Muscle of leg (tissue), 11 donors: ENCODE data around the gene DSCAML1. TPM values are rescaled to one million over a fixed set of nuclear protein-coding genes. Genes with fewer than 3 reads are reported as not detected.

Source experiments
- DNase-seq: peaks from one replicate; pipeline ENCODE4 v3.0.0; 2013
- H3K27ac ChIP-seq: one replicate; pipeline ENCODE4 v1.5.1; 2013; ENCODE audit warnings: mild to moderate bottlenecking, low read length, control low read depth
- H3K27me3 ChIP-seq: one replicate; pipeline ENCODE4 v1.6.1; 2013; ENCODE audit warnings: low read length; ENCODE audit not compliant: control insufficient read depth, insufficient read depth
- H3K36me3 ChIP-seq: one replicate; pipeline ENCODE4 v1.6.1; 2013; ENCODE audit warnings: low read length; ENCODE audit not compliant: control insufficient read depth, insufficient read depth
- H3K4me1 ChIP-seq: one replicate; pipeline ENCODE4 v1.6.1; 2013; ENCODE audit warnings: low read length; ENCODE audit not compliant: control insufficient read depth, insufficient read depth
- H3K4me3 ChIP-seq: one replicate; pipeline ENCODE4 v1.5.1; 2013; ENCODE audit warnings: low read length, control low read depth
- H3K9me3 ChIP-seq: replicated peaks from 2 replicates; pipeline ENCODE4 v1.6.1; 2013; ENCODE audit warnings: low read depth, low read length; ENCODE audit not compliant: control insufficient read depth
- WGBS: methylation state at CpG from one replicate; pipeline ENCODE4 v1.1.5; 2013; ENCODE audit warnings: missing lambda C conversion rate; ENCODE audit not compliant: insufficient coverage; 5-methylcytosine and 5-hydroxymethylcytosine counted together
- polyA plus RNA-seq, 8 donors: library from polyadenylated mRNA; unstranded; fragments of 120-200 nt; gene quantifications; one replicate each; pipeline versions ENCODE4 v1.2.1 to v1.2.3, GENCODE V29; 2013; ENCODE audit warnings: inconsistent platforms in 1 of 8, low replicate concordance in 1 of 8; ENCODE audit not compliant: insufficient read length in 8 of 8, insufficient read depth in 1 of 8
- total RNA-seq: library from RNA; stranded (reverse); fragments of 120-200 nt; gene quantifications from one replicate; pipeline ENCODE4 v1.2.4, GENCODE V29; 2013

The DSCAML1 gene
- total and polyA plus RNA-seq, 9 donors = 0.28 to 0.80 (median 0.60) TPM

DNA sequence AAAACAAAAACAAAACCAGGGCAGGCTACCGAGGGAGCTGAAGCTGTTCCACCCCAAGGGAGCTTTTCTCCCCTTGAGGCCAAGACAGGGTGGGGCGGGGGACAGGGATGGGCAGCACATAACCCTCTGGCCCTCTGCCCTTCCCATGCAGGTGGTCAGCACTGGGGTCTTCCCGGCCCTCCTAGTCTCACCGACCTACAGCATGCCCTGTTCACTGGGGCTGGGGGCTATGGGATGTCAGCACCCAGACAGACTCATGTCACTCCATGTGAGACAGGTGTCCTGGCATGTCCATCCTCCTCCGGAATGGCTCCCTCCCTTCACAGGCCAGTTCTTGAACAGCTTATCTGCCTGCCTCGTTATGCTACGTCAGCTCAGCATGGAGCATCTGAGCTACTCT, 51.7 kb downstream of the DSCAML1 start:
- DNase-seq = no peak
- Histone ChIP-seq H3K9me3 (peaks cover 4% of the 10 kb centered on the region), H3K36me3 (no peaks in the 10 kb centered on the region), H3K4me1 (no peaks in the 10 kb centered on the region), H3K4me3 (no peak overlapping the region), H3K27me3 (peaks cover 8% of the 10 kb centered on the region), H3K27ac (no peak overlapping the region)
- WGBS = 72% methylated on average over 3 of the region's 7 CpGs

DNA sequence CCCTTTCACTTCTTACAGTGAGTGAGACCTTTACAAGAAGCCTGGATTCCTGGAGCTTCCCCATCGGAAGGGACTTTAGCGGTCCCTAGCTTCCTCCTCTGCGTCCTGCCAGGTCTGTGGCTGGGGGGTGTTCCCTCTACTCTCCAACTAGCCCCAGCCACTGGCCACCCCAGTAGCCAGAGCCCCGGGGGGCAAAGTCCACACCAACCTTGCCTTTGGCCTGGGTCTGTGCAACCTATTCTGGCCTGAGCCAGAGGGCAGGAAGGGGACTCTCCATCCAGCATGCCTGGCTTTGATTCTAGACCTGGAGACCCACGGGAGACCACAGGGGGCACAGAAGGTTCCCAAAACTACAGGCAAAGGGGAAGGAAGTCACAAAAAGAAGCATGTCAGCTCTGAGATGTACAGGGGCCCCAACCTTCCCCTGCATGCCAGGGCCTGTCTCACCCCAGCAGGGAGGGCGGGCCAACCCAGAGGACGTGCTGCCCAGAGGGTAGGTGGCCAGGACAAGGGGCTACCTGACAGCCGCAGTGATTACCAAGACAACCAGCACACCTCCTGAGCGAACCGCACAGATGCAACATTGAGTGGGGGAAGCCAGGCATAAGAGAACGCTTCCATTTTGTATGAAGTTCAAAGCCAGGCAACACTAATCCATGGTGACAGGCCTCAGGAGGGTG, 52.4 kb downstream of the DSCAML1 start:
- 63% methylated on average over 6 of the region's 11 CpGs for WGBS

DNA sequence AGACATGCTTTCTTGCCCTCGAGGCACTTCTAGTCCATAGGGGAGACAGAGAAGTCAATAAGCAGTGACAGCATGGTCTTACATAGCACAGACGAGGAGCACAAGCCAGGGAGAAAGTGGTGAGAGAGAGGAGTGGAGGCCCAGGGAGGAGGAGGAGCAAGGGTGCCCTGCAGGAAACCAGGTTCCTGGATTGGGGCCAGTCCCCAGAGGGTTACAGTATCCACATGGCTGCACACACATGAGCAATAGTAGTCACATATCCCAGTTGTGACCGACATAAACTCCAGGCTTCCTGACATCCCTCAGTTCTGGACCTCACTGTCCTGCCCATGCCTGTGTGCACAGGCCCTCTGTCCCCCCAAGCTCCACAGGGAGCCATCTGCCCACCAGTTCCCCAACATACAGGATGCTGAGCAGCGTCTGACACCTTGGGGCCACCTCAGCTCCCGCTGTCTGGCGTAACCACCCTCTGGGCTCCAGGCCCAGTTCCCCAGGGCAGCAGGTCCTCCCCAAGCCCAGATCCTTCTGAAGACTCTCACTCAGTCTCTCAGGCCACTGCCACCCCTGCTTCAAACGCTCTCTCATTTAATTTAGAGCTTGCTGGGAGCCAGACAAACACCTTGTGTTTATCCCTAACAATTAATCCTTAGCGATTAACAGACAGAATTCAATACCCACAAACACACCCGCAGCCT, 53.7 kb downstream of the DSCAML1 start:
- WGBS = 64% methylated on average over 9 of the region's 9 CpGs
- H3K9me3 ChIP-seq = peaks cover 4% of the 10 kb centered on the region
- DNase-seq = no peak
- H3K4me1 ChIP-seq = no peaks in the 10 kb centered on the region
- no peak overlapping the region for H3K4me3 ChIP-seq
- H3K27ac ChIP-seq = no peak overlapping the region
- H3K36me3 ChIP-seq = no peaks in the 10 kb centered on the region
- peaks cover 16% of the 10 kb centered on the region for H3K27me3 ChIP-seq

More for the DNA sequence above, 52.4 kb downstream of the DSCAML1 start:
- H3K27me3 ChIP-seq = peaks cover 16% of the 10 kb centered on the region
- no peaks in the 10 kb centered on the region for H3K36me3 ChIP-seq
- H3K9me3 ChIP-seq = peaks cover 4% of the 10 kb centered on the region
- no peak overlapping the region for H3K4me3 ChIP-seq
- H3K27ac ChIP-seq = no peak overlapping the region
- no peaks in the 10 kb centered on the region for H3K4me1 ChIP-seq
- no peak for DNase-seq

DNA sequence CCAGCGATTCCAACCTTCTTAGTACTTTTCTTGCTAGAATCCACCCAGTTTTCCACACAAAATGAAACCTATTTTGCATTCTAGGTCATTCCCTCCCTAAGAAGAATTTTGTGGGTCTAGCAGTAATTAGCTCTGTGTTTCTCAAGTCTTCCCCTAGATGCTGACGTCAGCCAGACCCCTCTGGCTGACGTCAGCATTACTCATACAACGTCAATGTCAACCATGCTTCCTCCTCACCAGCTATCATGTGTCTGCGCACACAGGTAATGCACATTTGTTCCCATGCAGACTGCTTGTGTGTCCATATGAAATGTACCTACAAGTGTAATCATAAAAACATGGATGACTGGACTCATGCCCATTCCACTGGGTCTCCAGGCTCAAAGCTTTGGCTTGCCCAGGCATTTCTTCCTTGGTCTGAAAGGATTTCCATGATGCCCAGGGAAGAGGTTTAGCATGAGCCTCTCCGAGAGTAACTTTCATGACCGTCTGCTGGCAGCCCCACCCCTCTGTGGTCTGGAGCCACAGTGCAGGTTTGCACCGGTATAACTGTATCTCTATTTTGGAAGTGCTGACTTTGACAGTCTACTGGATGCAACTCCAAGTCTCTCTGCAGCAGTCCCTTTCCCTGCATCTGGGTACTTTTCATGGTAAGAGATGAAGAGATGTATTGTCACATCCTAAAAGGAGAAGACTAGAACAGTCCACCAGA, 58.6 kb downstream of the DSCAML1 start:
- Histone ChIP-seq H3K27me3 (peaks cover 18% of the 10 kb centered on the region), H3K36me3 (no peaks in the 10 kb centered on the region), H3K4me3 (no peak overlapping the region), H3K4me1 (peaks cover 7% of the 10 kb centered on the region), H3K27ac (no peak overlapping the region), H3K9me3 (peaks cover 4% of the 10 kb centered on the region)
- no peak for DNase-seq
- WGBS = 50% methylated on average over 6 of the region's 8 CpGs

DNA sequence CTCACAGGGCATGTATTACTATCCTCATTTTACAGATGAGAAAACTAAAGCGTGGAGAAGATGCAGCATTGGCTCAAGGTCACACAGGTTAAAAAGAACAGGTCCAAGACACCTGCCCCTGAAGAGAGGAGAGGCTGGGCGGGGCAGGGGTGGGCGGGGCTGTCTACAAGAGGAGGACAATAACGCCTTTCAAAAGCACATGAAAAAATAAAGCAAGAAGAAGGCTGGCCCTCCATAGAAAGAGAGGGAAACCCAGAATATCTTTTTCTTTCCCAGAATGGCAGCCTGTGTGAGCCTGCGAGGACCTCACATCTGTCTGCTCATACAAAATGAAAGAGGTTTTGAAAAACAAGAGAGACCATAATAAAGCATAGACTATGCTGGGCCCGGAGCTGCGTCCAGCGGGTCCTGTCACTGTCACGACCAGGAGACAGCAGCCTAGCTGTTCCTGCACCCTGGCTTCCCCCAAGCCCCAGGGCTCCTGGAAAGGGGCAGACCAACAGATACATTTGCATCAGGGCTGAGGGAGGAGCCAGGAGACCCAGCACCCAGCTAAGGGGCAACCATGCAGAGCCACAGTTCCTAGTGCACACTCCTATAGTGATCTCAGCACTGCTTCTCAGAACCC, 61.6 kb downstream of the DSCAML1 start:
- 92% methylated on average over 5 of the region's 9 CpGs for WGBS

DNA sequence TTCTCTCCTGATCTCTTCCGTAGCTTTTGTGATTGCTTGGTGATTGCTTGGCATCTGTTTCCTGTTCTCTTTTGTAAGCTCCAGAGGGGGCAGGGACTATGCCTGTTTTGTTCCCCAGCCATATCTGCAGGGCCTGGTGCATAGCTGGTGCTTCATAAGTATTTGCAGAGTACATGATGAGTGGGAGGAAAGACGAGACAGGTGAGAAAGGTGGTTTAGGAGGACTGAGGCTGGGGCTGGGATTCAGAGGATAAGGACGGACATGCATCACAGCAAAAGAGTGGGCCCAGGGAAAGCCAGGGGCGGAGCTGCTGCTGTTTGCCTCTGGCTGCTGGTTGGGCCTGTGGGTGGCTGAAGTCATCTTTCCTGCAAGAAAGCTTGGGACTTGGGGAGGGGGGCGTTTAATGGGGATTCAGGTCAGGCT, 62.4 kb downstream of the DSCAML1 start:
- Histone ChIP-seq H3K4me3 (no peak overlapping the region), H3K27ac (no peak overlapping the region), H3K36me3 (no peaks in the 10 kb centered on the region), H3K9me3 (no peaks in the 10 kb centered on the region), H3K27me3 (peaks cover 2% of the 10 kb centered on the region), H3K4me1 (peaks cover 7% of the 10 kb centered on the region)
- no peak for DNase-seq
- 37% methylated on average over 3 of the region's 5 CpGs for WGBS

More for the DNA sequence above, 61.6 kb downstream of the DSCAML1 start:
- Histone ChIP-seq H3K36me3 (no peaks in the 10 kb centered on the region), H3K4me1 (peaks cover 7% of the 10 kb centered on the region), H3K27me3 (peaks cover 10% of the 10 kb centered on the region), H3K9me3 (no peaks in the 10 kb centered on the region), H3K27ac (no peak overlapping the region), H3K4me3 (no peak overlapping the region)
- DNase-seq = no peak

DNA sequence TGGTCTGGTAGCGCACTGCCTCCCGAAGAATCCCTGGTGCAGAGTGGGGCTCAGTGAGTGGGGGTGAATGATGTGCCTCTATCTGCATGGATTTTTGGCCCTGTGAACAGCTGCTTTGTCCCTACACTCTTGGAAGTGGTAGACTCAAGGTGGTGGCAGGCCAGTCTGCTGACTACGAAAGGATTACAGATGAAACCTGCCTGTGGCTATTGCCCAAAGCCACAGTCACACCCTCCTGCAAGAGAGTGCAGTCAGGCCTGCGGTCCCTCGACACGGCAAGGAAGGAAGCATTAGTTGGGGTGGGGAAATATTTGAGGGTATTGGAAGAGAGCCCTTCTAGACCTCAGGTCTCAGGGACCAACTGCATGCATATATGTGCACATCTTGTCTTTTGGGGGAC, 63.7 kb downstream of the DSCAML1 start:
- H3K36me3 ChIP-seq = no peaks in the 10 kb centered on the region
- peaks cover 7% of the 10 kb centered on the region for H3K4me1 ChIP-seq
- no peaks in the 10 kb centered on the region for H3K9me3 ChIP-seq
- no peak for DNase-seq
- no peak overlapping the region for H3K4me3 ChIP-seq
- H3K27me3 ChIP-seq = peaks cover 2% of the 10 kb centered on the region
- WGBS = no CpG with 5 or more reads among the region's 6 CpGs
- no peak overlapping the region for H3K27ac ChIP-seq

DNA sequence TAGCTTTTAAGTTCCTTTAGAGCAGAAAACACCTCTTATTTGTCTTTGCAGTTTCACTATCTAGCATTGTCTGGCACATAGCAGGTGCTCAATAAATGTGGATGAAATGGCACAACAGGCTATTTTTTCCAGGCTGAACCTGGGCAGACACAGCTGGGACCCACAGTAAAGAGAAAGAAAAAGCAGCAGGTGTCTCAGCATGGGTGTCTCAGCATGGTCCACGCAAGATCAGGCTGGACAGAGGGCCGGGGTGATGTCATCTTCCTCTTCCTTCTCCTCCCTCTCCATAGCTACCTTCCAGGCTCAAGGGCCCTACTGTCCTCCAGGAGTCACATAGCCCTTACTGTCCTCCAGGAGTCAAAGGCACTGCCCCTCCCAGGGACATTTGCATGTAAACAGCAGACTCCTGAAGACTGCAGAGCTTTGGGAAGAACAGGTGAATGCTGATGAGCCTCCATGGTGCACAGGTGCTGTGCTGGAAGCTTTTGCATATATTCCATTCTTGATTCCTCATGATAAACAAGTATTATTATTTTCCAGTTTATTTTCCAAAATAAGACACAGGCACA, 65.2 kb downstream of the DSCAML1 start:
- no CpG with 5 or more reads among the region's 2 CpGs for WGBS
- H3K9me3 ChIP-seq = no peaks in the 10 kb centered on the region
- peaks cover 7% of the 10 kb centered on the region for H3K4me1 ChIP-seq
- DNase-seq = no peak
- peaks cover 2% of the 10 kb centered on the region for H3K27me3 ChIP-seq
- no peak overlapping the region for H3K4me3 ChIP-seq
- no peaks in the 10 kb centered on the region for H3K36me3 ChIP-seq
- H3K27ac ChIP-seq = no peak overlapping the region

DNA sequence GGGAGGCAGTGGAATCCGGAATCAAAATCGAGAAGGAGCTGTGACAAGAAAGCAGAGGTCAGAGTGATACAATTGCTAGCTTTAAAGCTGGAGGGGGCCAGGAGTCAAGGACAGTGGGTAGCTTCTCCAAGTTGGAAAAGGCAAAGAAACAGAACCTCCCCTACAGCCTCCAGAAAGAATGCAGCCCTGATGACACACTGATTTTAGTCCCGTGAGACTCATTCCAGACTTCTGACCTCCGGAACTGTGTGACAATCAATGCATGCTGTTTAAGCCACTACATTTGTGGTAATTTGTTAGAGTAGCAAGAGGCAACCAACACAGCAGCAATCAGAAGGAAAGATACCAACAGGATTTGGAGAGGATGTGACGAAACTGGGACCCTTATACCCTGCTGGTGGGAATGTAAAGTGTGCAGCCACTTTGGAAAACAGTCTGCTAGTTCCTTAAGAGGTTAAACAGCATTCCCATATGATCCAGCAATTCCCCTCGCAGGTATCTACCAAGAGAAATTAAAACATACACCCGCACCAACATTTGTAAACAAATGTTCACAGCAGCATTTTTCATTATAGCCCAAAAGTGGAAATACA, 66.7 kb downstream of the DSCAML1 start:
- Histone ChIP-seq H3K27ac (no peak overlapping the region), H3K27me3 (peaks cover 4% of the 10 kb centered on the region), H3K4me3 (no peak overlapping the region), H3K9me3 (no peaks in the 10 kb centered on the region), H3K4me1 (peaks cover 13% of the 10 kb centered on the region), H3K36me3 (no peaks in the 10 kb centered on the region)
- DNase-seq = no peak
- WGBS = 86% methylated on average over 5 of the region's 7 CpGs
